Mononuclear cell (primary cell): ENCODE results near the gene ZNF808. TPM values are rescaled to one million over a fixed set of nuclear protein-coding genes. Genes with fewer than 3 reads are reported as not detected.
"Not testable (repeated sequence)": the region's sequence is repeated elsewhere in the genome, so short reads cannot be mapped to it uniquely, and the experiment has no call there.

Source experiments
- H3K27me3 ChIP-seq: 2 replicates; pipeline ENCODE4 v1.6.0; 2011; ENCODE audit warnings: low read length, control low read depth; ENCODE audit not compliant: insufficient read depth
- H3K4me1 ChIP-seq: 2 replicates; pipeline ENCODE4 v1.5.1; 2011; ENCODE audit warnings: mild to moderate bottlenecking, low read length, control low read depth; ENCODE audit not compliant: insufficient read depth
- H3K4me3 ChIP-seq: 2 replicates; pipeline ENCODE4 v1.5.1; 2011; ENCODE audit warnings: mild to moderate bottlenecking, low read length, moderate library complexity
- H3K9me3 ChIP-seq: 2 replicates; pipeline ENCODE4 v1.5.1; 2011; ENCODE audit warnings: low read depth, mild to moderate bottlenecking, control low read depth, low read length
- total RNA-seq: library from RNA; depleted of rRNA; stranded (reverse); fragments of >200 nt; gene quantifications from one replicate; pipeline ENCODE4 v1.2.3, GENCODE V29; 2012

ZNF808 gene
- total RNA-seq, 1 donor: 28.4 TPM

- H3K27me3 ChIP-seq: no peaks in the 10 kb centered on the region
- H3K4me3 ChIP-seq: no peak overlapping the region
- peaks cover 73% of the 10 kb centered on the region for H3K9me3 ChIP-seq
- no peaks in the 10 kb centered on the region for H3K4me1 ChIP-seq
Observed at GRCh38 chr19:52557231-52557995, 29.9 kb downstream of the ZNF808 start.

GRCh38 chr19:52558732-52559445 is 31.4 kb downstream of the ZNF808 start:
- not testable (repeated sequence) for H3K27me3 ChIP-seq, H3K4me3 ChIP-seq, H3K4me1 ChIP-seq
- peaks cover 71% of the 10 kb centered on the region for H3K9me3 ChIP-seq

GRCh38 chr19:52561611-52562010 is 34.1 kb downstream of the ZNF808 start:
- H3K4me3 ChIP-seq, H3K4me1 ChIP-seq, H3K27me3 ChIP-seq: not testable (repeated sequence)
- peaks cover 61% of the 10 kb centered on the region for H3K9me3 ChIP-seq

- Histone ChIP-seq H3K4me1 (peaks cover 12% of the 10 kb centered on the region), H3K27me3 (no peaks in the 10 kb centered on the region), H3K4me3 (no peak overlapping the region), H3K9me3 (peaks cover 44% of the 10 kb centered on the region)
Observed at GRCh38 chr19:52566121-52566520, 38.7 kb downstream of the ZNF808 start.

- H3K9me3 ChIP-seq: peaks cover 41% of the 10 kb centered on the region
- peaks cover 14% of the 10 kb centered on the region for H3K4me1 ChIP-seq
- H3K27me3 ChIP-seq: no peaks in the 10 kb centered on the region
- no peak overlapping the region for H3K4me3 ChIP-seq
Observed at GRCh38 chr19:52566588-52566987, 39.1 kb downstream of the ZNF808 start.

GRCh38 chr19:52567921-52568320 is 40.5 kb downstream of the ZNF808 start:
- Histone ChIP-seq H3K4me3 (no peak overlapping the region), H3K9me3 (peaks cover 29% of the 10 kb centered on the region), H3K27me3 (no peaks in the 10 kb centered on the region), H3K4me1 (peaks cover 14% of the 10 kb centered on the region)

- peaks cover 14% of the 10 kb centered on the region for H3K4me1 ChIP-seq
- peaks cover 17% of the 10 kb centered on the region for H3K9me3 ChIP-seq
- H3K27me3 ChIP-seq: not testable (repeated sequence)
- H3K4me3 ChIP-seq: peak overlapping the region; percentile 78
Observed at GRCh38 chr19:52569638-52569999, 42.2 kb downstream of the ZNF808 start.

GRCh38 chr19:52570000-52570861 is 42.8 kb downstream of the ZNF808 start, which contains the start of gene ZNF701:
Gene ZNF701, plus strand, starts transcription at chr19:52570287. Its CDS starts 3,861 bp downstream, at chr19:52574148.
- H3K9me3 ChIP-seq: peaks cover 16% of the 10 kb centered on the region
- no peaks in the 10 kb centered on the region for H3K27me3 ChIP-seq
- H3K4me1 ChIP-seq: peaks cover 14% of the 10 kb centered on the region
- H3K4me3 ChIP-seq: peak within 1 kb of the TSS; percentile 78

GRCh38 chr19:52584736-52585440 is 57.4 kb downstream of the ZNF808 start:
- Histone ChIP-seq H3K9me3 (peaks cover 44% of the 10 kb centered on the region), H3K4me1 (no peaks in the 10 kb centered on the region), H3K27me3 (no peaks in the 10 kb centered on the region), H3K4me3 (no peak overlapping the region)

GRCh38 chr19:52585604-52586003 is 58.1 kb downstream of the ZNF808 start:
- H3K9me3 ChIP-seq: peaks cover 39% of the 10 kb centered on the region
- H3K27me3 ChIP-seq: no peaks in the 10 kb centered on the region
- no peaks in the 10 kb centered on the region for H3K4me1 ChIP-seq
- H3K4me3 ChIP-seq: no peak overlapping the region

GRCh38 chr19:52590728-52591127 is 63.3 kb downstream of the ZNF808 start:
- Histone ChIP-seq H3K4me1 (no peaks in the 10 kb centered on the region), H3K4me3 (no peak overlapping the region), H3K27me3 (no peaks in the 10 kb centered on the region), H3K9me3 (no peaks in the 10 kb centered on the region)

GRCh38 chr19:52592301-52592700 is 64.8 kb downstream of the ZNF808 start:
- Histone ChIP-seq H3K4me3 (no peak overlapping the region), H3K4me1 (no peaks in the 10 kb centered on the region), H3K27me3 (no peaks in the 10 kb centered on the region), H3K9me3 (peaks cover 12% of the 10 kb centered on the region)

GRCh38 chr19:52593441-52593840 is 66.0 kb downstream of the ZNF808 start:
- not testable (repeated sequence) for H3K4me3 ChIP-seq, H3K4me1 ChIP-seq, H3K27me3 ChIP-seq
- peaks cover 12% of the 10 kb centered on the region for H3K9me3 ChIP-seq

GRCh38 chr19:52599241-52599640 is 71.8 kb downstream of the ZNF808 start:
- Histone ChIP-seq H3K4me1 (peaks cover 16% of the 10 kb centered on the region), H3K9me3 (peaks cover 12% of the 10 kb centered on the region), H3K4me3 (no peak overlapping the region), H3K27me3 (no peaks in the 10 kb centered on the region)
